ENCODE measurements around the gene B3GNT2.
"Not testable (repeated sequence)": the region's sequence is repeated elsewhere in the genome, so short reads cannot be mapped to it uniquely, and the experiment has no call there.

Gene B3GNT2

GRCh38 chr2:62152000-62152399, 43.9 kb upstream of the B3GNT2 start:
- ChIA-PET POLR2A (no interaction called here), CTCF (no interaction called here)
- no peak for DNase-seq (ENCODE audit: extremely low spot score)
- no peak for TF ChIP-seq CTCF (IDR thresholded peaks at IDR 0.05; ENCODE audit: control extremely low read depth, extremely low read depth, low read depth, missing control alignments)

- no peak for TF ChIP-seq CTCF (IDR thresholded peaks at IDR 0.05; ENCODE audit: control extremely low read depth, extremely low read depth, low read depth, missing control alignments)
- ChIA-PET POLR2A (no interaction called here), CTCF (interaction anchor here (1.0 to 1.5 kb wide), 3 partner anchors 34 to 40 kb away, joined by 3 read pairs; no protein-coding TSS in a partner anchor)
- no peak for DNase-seq (ENCODE audit: extremely low spot score)
These were observed 38.9 kb upstream of the B3GNT2 start for GRCh38 chr2:62156861-62157496.

GRCh38 chr2:62158444-62159121, 37.3 kb upstream of the B3GNT2 start:
- no peak for TF ChIP-seq CTCF (IDR thresholded peaks at IDR 0.05; ENCODE audit: control extremely low read depth, extremely low read depth, low read depth, missing control alignments)
- no peak for DNase-seq (ENCODE audit: extremely low spot score)
- ChIA-PET CTCF (interaction anchor here (1.3 kb wide), 1 partner anchor 13 kb away, joined by 3 read pairs; no protein-coding TSS in a partner anchor), POLR2A (no interaction called here)

GRCh38 chr2:62160691-62161090, 35.2 kb upstream of the B3GNT2 start:
- ChIA-PET POLR2A (interaction anchor here (0.7 kb wide), 1 partner anchor 18 kb away, joined by 3 read pairs; no protein-coding TSS in a partner anchor), CTCF (interaction anchor here (4.2 kb wide), 1 partner anchor 18 kb away, joined by 24 read pairs; no protein-coding TSS in a partner anchor)
- not testable (repeated sequence) for DNase-seq (ENCODE audit: extremely low spot score)

GRCh38 chr2:62163106-62163831, 32.6 kb upstream of the B3GNT2 start:
- DNase-seq (ENCODE audit: extremely low spot score) = no peak
- ChIA-PET CTCF (interaction anchor here (1.0 to 4.2 kb wide), 8 partner anchors 8 to 170 kb away, joined by 3 to 24 read pairs (median 4); partner anchors contain the start of gene B3GNT2), POLR2A (no interaction called here)
- TF ChIP-seq CTCF (IDR thresholded peaks at IDR 0.05; ENCODE audit: control extremely low read depth, extremely low read depth, low read depth, missing control alignments) = no peak

- CTCF ChIA-PET = interaction anchor here (1.0 to 4.2 kb wide), 7 partner anchors 9 to 170 kb away, joined by 3 to 24 read pairs (median 4); partner anchors contain the start of gene B3GNT2
These were observed 32.1 kb upstream of the B3GNT2 start for GRCh38 chr2:62163834-62164233.

More at GRCh38 chr2:62163834-62164233, 32.1 kb upstream of the B3GNT2 start:
- TF ChIP-seq CTCF (IDR thresholded peaks at IDR 0.05; ENCODE audit: control extremely low read depth, extremely low read depth, low read depth, missing control alignments) = no peak
- POLR2A ChIA-PET = no interaction called here
- DNase-seq (ENCODE audit: extremely low spot score) = no peak
